GM18526 (cell line): ENCODE data around the gene AFAP1.

Experiments
- POLR2A ChIP-seq: IDR thresholded peaks from 3 replicates; pipeline ENCODE4 v1.6.1; 2011; ENCODE audit not compliant: insufficient read length; ENCODE audit errors: extremely low read depth

AFAP1 gene

DNA sequence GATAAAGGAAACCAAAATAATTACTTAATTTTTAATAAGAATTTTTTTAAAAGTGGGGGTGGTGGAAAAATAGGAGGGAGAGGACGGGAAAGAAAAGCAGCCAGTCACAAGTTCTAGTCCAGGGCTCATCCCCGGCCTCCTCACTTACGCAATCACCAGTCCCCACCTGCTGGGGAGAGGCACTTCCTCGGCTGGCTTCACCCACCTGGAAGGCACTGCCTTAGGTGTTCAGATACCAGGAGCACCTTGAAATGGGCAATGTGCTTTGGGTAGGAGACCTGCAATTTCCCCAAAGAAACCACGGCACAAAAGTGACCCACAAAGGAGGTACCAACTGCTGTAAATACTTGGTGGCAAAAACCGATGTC is 23.8 kb downstream of the AFAP1 start:
- TF ChIP-seq POLR2A = no peak

DNA sequence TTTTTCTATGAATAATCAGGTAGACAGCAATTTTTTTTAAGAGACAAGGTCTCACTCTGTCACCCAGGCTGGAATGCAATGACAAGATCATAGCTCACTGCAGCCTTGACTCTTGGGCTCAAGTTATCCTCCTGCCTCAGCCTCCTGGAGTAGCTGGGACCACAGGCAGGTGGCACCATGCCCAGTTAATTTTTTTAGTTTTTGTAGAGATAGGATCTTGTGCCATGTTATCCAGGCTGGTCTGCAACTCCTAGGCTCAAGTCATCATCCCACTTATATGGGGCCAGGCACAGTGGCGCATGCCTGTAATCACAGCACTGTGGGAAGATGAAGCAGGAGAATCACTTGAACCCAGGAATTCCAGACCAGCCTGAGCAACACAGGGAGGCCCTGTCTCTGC is 26.8 kb downstream of the AFAP1 start:
- no peak for TF ChIP-seq POLR2A

DNA sequence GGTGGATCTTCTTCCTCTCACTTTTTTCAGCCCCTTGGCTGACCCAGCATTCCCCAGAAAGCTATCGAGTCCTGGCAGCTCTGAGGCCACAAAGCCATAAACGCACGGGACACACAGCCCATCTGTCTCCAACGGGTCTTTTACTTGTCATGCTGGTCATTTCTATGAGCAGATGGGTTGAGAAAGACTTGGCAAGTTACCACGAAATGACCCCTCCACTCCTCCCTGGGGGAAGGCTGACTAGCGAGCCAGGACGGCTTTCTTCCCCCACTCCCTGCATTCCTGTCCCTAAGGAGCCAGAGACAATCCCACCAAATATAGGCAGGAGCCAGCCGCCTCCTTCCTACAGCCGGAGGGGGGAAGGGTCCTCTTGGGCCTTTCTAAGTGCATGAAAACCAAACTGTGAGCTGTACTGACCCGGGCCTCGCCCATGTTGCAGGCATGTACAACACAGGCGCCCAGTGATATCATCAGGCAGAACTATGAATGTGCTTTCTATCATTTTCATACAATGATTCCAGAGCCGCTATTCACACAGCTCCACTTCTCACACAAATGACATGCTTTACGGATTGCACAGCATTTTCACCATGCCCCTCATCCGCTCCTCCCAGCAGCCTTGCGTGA is 28.6 kb downstream of the AFAP1 start:
- TF ChIP-seq POLR2A = no peak

DNA sequence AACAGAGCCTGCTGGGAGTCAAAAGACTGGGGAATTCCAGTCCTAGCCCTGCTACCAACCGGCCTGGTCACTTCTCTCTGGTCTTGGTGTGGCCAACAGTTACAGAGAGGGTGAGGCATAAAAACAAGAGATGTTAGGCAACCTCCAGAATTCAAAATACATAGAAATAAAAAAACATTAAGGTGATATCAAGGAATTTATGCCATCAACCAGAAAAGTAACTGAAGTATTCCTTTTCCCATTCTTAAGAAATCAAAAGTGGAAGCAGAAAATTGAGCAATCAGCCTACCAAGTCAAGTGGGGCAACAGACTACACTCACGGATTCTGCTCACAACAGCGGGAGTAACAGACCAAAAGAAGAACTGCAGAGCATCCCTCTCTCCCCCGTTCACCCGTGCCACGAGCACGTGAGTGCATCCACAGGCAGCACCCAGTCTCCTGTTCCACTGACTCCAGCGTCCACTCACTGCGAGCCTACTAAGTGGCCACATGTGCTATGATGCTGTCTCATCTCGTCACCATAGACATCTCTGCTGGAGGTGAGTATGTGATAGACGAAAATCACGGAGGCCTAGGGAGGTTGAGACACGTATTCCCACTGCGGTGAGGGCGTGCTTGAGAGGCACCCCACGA is 29.3 kb downstream of the AFAP1 start:
- no peak for TF ChIP-seq POLR2A

DNA sequence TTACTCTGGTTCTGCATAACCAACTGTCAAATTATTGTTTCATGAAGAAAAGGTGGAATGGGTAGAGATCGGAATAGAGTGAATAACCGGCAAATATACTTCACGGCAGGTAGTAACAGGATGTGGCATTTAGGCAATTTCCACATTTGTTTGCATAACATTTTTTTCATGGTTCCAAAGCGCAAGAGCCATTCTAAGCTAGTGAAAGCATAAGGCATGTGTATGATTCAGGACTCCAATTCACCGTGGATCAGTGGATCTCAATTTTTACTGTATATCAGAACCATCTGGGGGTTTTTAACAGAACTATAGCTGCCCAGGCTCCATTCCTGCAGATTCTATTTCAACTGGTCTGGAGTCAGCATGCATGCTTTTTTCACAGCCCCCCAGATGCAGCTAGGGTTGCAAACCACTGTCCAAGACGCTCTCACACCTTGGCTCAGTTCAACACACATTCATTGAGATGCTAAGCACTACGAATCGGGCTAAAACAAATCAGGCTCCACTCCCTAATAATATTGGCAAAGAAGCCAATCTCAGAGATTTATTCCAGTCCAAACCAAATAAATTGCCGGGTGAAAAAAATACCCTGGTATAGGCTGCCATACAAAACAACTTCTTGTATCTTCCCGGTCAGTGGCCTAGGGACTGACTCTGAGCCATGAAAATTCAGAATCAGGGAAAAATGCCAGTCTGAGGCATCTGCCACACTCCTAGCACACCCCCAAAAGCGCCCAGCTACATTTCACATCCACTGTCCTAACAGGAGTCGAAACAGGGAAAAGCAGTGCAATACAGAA is 30.0 kb downstream of the AFAP1 start:
- TF ChIP-seq POLR2A = no peak

DNA sequence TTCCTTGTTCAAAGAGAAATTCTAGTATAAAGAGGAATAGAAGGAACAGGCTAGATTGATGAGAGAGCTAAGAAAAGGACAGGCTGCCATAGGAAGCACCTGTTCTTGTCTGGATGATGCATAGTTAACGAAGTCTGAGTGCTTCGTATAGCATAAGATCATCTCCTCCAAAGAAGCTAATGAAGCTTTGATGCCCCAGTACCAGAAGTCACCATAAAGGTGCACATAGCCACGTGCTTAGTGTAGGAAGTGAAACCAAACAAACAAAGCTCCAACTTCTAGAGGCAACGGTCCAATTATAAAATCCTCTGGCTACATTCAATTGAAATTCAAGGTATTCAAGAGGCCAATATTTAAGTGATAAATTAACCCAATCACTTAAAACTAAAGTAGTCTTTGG is 31.0 kb downstream of the AFAP1 start:
- TF ChIP-seq POLR2A = no peak

DNA sequence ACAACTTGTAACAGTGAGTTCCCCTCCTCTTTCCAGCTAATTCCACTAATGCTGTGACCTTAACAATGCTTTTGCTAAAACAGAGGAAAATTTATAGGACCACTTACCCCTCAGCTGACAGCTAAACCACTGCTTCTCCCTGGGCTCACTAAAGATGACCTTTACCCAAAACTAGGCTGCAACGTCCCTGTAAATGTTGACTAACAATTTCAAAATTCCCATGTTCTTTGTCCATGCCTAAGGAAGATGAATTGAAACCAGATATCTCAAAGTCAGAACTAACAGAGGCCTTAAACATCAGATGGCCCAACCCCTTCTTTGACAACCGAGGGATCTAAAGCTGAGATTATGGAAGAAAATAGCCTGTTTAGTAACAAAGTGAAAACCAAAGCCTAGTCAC is 32.5 kb downstream of the AFAP1 start:
- TF ChIP-seq POLR2A = no peak

DNA sequence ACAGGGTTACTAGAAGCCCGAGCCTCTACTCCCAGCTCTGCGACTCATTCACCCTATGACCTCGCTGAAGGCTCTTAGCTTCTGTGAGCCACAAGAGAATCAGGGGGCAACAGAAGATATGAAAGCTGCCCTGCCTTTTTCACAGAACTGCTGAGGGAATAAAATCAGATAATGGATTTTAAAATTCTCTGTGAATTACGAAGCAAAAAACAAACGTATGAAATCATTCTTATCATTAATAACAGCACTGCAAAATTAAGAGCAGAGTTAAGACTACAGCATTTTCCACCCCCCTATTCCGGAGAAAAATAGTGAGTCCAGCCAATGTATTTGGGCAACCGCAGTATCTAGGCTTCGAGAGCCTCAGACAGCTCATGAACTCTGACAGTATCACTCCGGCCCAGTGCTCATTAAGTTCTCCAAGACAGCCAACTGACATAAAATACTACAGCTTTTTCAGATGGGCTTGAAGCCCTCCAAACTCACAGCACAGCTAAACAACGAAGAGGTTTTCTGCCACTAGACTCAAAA is 33.4 kb downstream of the AFAP1 start:
- TF ChIP-seq POLR2A = no peak

DNA sequence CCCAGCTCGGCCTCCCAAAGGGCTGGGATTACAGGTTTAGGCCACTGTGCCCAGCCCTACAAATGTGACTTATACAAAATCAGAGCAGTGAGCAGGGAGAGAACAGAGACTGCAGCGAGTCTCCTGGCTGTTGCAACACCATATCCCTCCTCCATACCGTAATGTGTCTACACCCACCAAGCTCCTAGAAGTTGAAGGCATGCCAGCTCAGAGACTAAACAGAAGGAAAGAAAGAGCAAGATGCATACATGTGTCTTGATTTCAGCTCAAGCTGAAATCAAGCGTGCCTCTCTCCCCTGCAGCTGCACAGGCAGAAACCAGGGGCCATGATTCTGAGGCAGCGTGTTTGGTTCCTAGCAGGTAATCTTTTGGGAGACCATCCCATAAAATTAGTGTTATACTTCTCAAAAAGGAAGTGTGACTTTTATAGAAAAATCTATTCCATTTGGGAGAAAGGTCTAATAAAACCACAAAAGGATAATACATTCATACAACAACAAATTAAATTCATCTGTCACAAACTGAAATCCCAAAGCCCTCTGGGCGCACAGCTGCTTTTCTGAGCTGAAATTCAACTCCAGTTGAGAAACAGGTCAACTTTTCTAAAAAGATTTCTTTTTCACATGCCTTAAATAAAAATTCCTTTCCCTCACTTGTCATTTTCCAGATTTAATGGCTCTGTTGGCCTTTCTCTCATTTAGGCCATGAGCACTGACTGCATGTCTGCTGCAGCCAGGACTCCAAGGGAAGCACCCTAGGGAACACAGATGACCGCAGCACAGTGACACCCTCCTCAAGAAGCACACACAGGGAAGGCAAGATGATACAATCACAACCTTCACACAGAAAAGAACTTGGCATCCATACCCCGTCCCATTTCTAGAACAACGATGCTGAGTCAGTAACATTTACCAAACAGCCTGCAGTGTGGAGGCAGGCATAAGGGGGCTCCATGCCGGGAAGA is 34.4 kb downstream of the AFAP1 start:
- no peak for TF ChIP-seq POLR2A

DNA sequence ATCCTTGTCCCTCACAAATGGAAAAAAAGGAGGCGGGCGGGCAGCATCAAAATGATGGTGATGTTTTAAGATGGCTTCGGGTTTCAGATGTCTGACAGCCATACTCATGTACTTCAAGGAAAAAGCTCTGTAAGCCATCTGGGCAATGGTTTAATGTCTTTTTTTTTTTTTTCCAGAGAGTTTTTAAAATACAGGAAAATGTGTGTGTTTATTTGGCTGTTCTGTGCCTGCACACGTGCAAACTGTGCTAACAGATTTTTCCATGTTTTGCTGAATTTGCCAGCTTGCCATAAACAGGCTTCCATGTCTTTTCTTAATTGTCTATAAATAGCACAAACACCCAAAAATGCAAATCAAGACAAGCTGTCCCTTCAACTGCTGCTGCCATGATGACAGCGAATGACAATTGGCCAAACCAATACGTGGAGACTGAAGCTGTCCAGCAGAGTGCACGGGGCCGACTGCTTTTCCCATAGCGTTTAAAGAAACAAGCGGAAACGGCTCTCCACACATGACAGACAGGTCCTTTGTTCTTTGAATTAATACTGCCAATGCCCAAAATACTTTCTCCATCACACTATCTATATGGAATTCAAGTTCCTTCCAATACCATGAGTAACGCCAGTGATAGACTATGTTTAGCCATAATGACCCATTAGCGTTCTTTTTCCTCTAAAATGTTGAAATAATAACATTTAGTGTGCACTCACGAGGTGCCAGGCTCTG is 35.7 kb downstream of the AFAP1 start:
- no peak for TF ChIP-seq POLR2A

DNA sequence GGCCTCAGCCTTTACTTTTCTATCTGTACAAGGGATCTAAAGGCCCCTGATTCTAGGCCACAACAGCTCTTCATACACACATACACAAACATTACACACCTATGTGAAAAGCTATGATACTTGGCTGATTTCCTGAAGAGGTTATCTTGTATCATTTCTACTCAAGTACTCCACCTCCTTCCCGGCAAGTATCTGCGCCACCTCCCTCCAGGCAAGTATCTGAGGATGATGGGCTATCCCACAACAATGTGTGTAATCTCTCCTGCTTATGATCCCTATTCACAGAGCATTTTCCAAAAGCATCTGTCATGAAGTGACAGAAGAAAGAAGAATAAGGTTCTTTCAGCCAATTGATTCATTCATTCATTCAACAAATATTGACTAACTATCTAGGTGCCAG is 36.8 kb downstream of the AFAP1 start:
- no peak for TF ChIP-seq POLR2A

DNA sequence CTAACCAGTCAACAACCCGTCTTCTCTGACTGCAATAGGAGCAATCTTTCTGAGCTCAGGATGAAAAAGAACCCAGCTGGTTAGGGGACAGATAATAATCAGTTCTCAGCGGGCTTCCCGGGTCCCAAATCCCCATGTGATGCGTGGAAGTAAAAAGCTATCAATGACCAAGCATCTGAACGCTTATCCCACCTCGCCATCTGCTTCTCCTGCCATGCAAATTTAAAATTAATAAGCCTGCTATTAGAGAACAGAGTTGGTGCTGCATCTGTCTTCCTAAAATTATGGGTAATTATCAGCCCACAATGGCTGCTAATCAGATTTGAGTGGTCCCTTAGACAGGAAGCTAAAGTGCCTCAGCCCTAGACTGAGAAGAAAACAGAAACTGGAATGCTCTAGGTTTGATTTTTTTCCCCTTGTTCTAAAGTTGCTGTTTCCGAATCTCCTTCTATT is 37.5 kb downstream of the AFAP1 start:
- TF ChIP-seq POLR2A = no peak

DNA sequence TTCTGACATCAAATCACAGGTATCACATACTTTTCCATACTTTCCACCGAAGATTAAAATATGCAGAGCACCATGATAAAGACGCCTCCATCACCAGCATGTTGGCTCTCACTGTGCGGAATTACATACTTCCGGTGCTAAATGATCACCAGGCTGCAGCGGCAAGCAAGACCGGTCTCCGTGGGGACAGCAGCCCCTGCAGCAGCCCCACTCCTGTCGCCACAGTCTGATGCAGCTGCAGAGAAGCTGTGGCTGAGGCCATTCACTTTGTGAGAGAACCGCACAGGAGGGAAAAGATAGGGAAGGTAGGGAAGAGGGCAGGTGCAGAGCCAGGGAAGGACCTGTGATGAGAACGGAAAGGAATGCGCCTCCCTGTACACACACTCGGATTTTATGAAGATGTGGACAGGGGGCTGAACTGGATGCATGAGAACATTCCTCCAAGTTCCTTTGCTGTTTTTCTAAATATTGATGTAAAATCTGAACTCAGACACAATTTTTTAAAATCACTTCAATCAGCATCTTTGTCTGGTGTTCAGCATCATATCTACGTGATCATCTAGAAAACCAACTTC is 38.3 kb downstream of the AFAP1 start:
- TF ChIP-seq POLR2A = no peak

DNA sequence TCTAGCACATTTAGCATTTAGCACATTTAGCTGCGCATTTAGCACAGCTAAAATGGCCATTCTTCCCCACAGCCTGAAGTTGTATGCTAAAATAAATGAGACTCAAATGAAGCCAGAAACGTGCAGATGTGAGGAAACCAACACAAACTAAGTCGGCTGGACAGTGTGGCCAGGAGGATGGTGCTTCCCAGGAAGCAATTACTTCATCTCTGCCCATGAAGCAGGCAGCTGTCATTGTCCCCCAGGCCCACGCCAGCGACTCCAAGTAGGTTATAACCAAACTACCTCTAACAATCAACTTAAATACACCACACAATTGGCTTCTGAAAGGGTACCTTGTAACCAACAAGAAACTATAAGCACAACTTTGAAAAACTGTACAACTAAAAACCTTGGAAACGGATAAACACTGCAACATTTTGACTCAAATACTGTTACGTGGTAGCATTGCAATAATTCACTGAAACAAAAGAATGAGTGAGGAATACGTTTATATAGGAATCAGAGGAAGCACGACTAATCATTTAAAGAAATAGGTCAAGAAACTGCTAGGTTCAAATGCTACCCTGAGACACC is 39.2 kb downstream of the AFAP1 start:
- TF ChIP-seq POLR2A = no peak
